Colon (tissue), 2 donors: ENCODE results near the gene POU2F3.

Source experiments
- FAIRE-seq: peaks from 2 replicates; lab custom pipeline; 2012; peaks lifted over from hg19 to GRCh38; lab: Jason Lieb, UNC
- donor health status: control.
- donor health status: control.

The POU2F3 gene

DNA sequence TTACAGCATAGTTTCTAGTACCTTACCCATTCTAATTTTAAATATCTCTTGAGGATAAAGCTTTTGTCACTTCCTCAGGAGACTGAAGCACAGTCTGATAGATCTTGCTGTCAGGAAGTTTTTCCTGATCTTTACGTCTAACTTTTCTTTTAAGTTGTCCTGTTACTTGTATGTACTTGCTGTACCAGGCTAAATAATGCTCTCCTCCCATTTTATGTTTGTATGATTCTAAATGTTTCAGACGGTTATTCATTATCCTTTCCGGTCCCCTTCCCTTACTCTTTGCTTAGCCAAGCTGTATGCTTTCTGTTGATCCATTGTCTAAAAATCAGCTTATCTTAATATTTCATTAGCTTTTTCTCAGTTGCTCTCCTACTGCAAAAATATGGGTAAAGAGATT, 102.3 kb downstream of the POU2F3 start:
- FAIRE-seq, result no peak

DNA sequence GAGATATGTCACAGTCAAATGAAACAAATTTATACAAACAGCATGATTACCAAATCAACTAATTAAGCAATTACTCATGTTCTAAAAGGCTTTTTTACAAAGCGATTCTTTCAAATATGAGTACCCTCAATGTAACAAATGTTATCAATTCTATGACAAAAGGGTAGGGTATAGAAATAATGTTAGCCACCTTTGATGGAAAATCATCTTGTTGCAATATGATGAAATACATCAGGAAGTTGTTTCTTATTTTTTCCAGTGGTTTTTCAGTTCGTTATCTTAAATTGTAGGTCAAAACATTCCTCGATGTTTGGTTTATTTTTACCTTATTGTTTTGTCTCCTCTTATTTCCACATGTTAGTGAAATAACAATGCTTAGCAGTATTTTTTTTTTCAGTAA, 102.7 kb downstream of the POU2F3 start:
- FAIRE-seq, result no peak

DNA sequence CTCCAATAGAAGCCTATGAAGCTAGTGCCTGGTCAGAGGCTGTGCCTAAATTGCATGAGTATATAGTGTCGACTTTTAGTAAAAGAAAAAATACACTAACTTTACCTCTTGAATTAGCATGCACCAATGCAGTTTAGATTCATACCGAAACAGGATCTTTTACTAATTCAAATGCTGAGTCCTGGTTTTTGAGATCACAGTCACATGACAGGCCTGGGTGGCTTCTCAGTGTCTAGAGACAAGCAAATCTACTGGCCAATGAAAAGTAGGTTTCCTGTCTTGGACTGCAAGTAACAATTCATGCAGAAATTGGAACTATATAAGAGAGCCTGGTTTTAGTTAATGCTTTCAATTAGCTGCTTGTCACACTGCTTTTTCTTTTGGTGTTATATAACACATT, 103.5 kb downstream of the POU2F3 start:
- FAIRE-seq, result no peak

- no peak for FAIRE-seq
Observed at GRCh38 chr11:120344302-120345004, 104.5 kb downstream of the POU2F3 start.

DNA sequence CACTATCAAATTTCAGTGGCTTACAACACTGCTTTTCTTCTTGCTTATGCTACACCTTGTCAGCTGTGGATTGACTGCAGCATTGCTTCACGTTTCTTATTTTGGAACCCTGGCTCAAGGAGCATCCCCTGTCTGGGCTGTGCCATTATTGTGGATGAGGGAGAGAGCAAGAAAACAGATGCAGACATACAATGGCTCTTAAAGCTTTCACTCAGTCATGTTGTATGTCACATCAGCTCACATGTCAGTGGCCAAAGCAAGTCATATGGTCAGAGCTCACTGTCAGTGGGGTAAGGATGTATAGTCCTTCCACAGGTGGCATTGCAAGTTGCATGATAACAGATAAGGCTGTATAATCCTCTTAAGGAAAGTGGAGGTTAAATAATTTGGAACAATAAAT, 106.3 kb downstream of the POU2F3 start:
- FAIRE-seq, result no peak

- no peak for FAIRE-seq
Observed at GRCh38 chr11:120350637-120351036, 110.7 kb downstream of the POU2F3 start.

- FAIRE-seq, result no peak
Observed at GRCh38 chr11:120352405-120352804, 112.5 kb downstream of the POU2F3 start.

GRCh38 chr11:120354068-120354467, 114.1 kb downstream of the POU2F3 start:
- FAIRE-seq, result no peak

DNA sequence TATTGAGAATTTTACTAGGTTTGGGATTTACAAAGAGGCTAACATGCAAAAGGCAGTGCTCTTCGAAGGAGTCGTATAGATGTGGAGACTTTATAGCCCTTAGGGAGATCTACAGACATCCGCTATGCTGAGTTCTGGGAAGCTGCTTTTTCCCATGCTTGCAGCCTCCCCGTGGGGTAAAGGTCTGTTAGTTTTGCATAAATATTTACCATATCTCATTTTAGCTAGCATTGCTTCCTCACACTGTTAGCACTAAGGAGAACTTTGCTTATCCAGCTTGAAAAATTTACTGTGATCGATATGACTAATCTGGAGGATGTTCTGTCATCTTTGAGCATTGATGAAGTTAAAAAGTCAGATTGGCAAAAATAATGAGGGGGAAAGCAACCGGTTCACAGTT, 114.8 kb downstream of the POU2F3 start:
- FAIRE-seq, result no peak

- no peak for FAIRE-seq
Observed at GRCh38 chr11:120357620-120358019, 117.7 kb downstream of the POU2F3 start.

GRCh38 chr11:120358729-120359128, 118.8 kb downstream of the POU2F3 start:
- FAIRE-seq, result no peak

- no peak for FAIRE-seq
Observed at GRCh38 chr11:120363436-120363835, 123.5 kb downstream of the POU2F3 start.

- no peak for FAIRE-seq
Observed at GRCh38 chr11:120365512-120365911, 125.6 kb downstream of the POU2F3 start.
